ENCODE results near the gene ABTB1.

DNA sequence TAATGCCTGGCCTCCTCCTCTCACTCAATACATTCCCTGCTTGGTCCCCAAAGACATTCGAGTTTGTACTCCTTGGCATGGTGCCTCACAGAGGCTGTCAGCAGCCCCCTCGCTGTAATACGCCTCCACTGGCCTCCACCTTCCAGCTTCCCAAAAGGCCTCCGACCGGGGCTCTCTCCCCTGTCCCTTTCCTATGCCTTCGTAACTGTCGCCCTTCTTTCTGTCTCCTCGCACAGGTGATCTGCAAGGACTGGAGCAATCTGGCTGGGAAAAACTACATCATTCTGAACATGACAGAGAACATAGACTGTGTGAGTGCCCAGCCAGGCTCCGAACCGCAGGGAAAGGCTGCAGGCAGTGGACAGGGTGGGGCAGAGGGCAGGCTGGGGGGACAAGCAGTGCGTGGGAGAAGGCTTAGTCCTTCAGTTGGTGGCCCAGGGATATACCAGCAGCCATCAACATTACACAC, 10.7 kb upstream of the ABTB1 start:
- TF ChIP-seq, protein P1, sequence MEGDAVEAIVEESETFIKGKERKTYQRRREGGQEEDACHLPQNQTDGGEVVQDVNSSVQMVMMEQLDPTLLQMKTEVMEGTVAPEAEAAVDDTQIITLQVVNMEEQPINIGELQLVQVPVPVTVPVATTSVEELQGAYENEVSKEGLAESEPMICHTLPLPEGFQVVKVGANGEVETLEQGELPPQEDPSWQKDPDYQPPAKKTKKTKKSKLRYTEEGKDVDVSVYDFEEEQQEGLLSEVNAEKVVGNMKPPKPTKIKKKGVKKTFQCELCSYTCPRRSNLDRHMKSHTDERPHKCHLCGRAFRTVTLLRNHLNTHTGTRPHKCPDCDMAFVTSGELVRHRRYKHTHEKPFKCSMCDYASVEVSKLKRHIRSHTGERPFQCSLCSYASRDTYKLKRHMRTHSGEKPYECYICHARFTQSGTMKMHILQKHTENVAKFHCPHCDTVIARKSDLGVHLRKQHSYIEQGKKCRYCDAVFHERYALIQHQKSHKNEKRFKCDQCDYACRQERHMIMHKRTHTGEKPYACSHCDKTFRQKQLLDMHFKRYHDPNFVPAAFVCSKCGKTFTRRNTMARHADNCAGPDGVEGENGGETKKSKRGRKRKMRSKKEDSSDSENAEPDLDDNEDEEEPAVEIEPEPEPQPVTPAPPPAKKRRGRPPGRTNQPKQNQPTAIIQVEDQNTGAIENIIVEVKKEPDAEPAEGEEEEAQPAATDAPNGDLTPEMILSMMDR (conservative IDR thresholded peaks at IDR 0.05; ENCODE audit: low read length) = no peak
- TF ChIP-seq EZH2phosphoT487 (IDR thresholded peaks at IDR 0.05; ENCODE audit: borderline replicate concordance, low read depth, low read length) = no peak

Data from OCI-LY7 (cell line).